Testis (tissue), 3 donors: Measurements from ENCODE around the gene UPK3A. TPM values are rescaled to one million over a fixed set of nuclear protein-coding genes. Genes with fewer than 3 reads are reported as not detected.
"Not testable (repeated sequence)": the region's sequence is repeated elsewhere in the genome, so short reads cannot be mapped to it uniquely, and the experiment has no call there.

ENCODE experiments used
- DNase-seq: peaks from one replicate; pipeline ENCODE4 v3.0.0-alpha.2; 2019
- H3K27ac ChIP-seq, 2 donors: fragments of 200-600 bp; sonication (generic); one replicate each; pipeline ENCODE4 v1.5.1; 2019
- H3K27me3 ChIP-seq: fragments of 200-600 bp; sonication (generic); one replicate; pipeline ENCODE4 v1.5.1; 2019
- H3K36me3 ChIP-seq: fragments of 200-600 bp; sonication (generic); one replicate; pipeline ENCODE4 v1.5.1; 2017; ENCODE audit warnings: low read depth; ENCODE audit errors: missing control alignments
- H3K4me1 ChIP-seq: fragments of 200-600 bp; sonication (generic); one replicate; pipeline ENCODE4 v1.5.1; 2019
- H3K4me3 ChIP-seq, 2 donors: fragments of 200-600 bp; sonication (generic); one replicate each; pipeline ENCODE4 v1.5.1; 2017 to 2019
- H3K9me3 ChIP-seq: fragments of 200-600 bp; sonication (generic); one replicate; pipeline ENCODE4 v1.5.1; 2017
- CTCF ChIP-seq, 3 experiments: fragments of 450-650 bp in 2 of 3; fragments of 200-600 bp in 1 of 3; sonication (generic) in 1 of 3; IDR thresholded peaks; one replicate each; pipeline ENCODE4 v1.5.1; 2016 to 2019; ENCODE audit warnings: antibody characterized with exemption in 3 of 3, mild to moderate bottlenecking in 2 of 3, moderate library complexity in 1 of 3
- POLR2A ChIP-seq: fragments of 450-650 bp; IDR thresholded peaks from one replicate; pipeline ENCODE4 v1.6.1; 2017; ENCODE audit warnings: antibody characterized with exemption, mild to moderate bottlenecking, moderate library complexity
- WGBS, 2 donors: methylation state at CpG; one replicate each; pipeline ENCODE4 v1.1.5; 2018; 5-methylcytosine and 5-hydroxymethylcytosine counted together
- intact Hi-C: fragments of 100-400 bp; cut with DNase I; formaldehyde crosslinking; loops from one replicate; pipeline ENCODE4 v1.15.1; 2023; ENCODE audit warnings: low total_unique reads
- polyA plus RNA-seq: library from polyadenylated mRNA; stranded (reverse); fragments of 350-450 nt; fragmentation: Illumina TruSeq; extraction: RNeasy Lipid Tissue Mini Kit (QIAGEN cat#74804); gene quantifications from one replicate; pipeline ENCODE4 v1.2.3, GENCODE V29; 2014; ENCODE audit warnings: low read depth, low replicate concordance; ENCODE audit not compliant: insufficient read depth
- total RNA-seq, 2 donors: library from RNA; depleted of rRNA; stranded (reverse); fragments of >200 nt; gene quantifications; one replicate each; pipeline ENCODE4 v1.2.3, GENCODE V29; 2016

Gene UPK3A
- total and polyA plus RNA-seq, 3 donors from 2014 or later: not detected

DNA sequence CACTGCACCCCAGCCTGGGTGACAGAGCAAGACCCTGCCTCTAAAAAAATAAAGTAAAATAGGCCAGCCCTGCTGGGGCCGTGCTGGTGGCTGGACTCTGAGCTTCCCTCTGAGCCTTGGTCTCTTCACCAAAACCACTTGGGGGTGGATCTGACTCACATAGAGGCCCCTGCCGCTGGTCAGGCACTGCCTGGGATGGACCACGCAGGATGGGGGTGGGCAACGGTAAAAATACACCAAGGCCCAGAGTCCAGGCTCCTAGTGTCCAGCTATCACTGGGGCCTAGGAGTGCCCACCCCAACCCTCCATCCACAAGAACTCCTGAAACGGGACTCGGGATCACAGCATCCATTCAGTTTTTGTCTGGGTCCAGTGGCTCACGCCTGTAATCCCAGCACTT lies 12.3 kb upstream of the UPK3A start:
- peaks cover 14% of the 10 kb centered on the region for H3K4me1 ChIP-seq
- no peaks in the 10 kb centered on the region for H3K27me3 ChIP-seq
- peak overlapping the region in 1 of 2 donors; percentile 73 for H3K27ac ChIP-seq
- 86 to 91% methylated on average over 7 of the region's 7 CpGs for WGBS, 2 donors
- DNase-seq: no peak
- no peak overlapping the region for H3K4me3 ChIP-seq
- no peak for TF ChIP-seq CTCF (IDR thresholded peaks at IDR 0.05)
- no peak for TF ChIP-seq POLR2A
- H3K9me3 ChIP-seq: no peaks in the 10 kb centered on the region
- H3K36me3 ChIP-seq: no peaks in the 10 kb centered on the region
- intact Hi-C loops: loop anchor here (10.0 kb wide), 1 partner anchor 272 kb away; no protein-coding TSS in a partner anchor

DNA sequence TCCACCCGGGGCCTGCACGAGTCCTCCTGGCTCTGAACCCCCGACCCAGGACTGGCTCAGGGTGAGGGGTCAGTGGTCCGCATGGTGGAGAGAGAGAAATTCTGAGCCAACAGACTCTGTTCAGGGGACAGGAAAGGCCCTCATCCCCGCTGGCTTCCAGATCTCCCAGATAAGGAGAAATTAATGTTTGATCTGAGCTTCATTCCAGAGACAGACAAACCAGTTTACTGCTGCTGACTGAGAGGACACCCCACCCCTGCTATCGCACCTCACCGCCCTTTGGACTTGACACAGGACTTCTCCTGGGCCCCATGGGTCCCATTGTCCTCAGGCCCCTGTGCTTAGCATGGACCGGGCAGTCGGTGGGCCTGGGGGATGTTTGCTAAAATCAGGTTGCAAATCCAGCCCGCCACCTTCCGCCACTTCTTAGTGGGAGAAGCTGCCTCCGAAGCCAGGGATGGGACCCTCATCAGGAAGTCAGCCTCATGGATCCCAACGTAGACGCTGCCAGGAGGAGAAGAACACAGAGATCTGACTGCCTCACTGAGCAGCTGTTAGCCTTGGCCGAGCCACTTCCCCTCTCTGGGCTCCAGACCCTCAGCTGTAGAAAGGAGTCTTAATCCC lies 11.2 kb upstream of the UPK3A start:
- no peaks in the 10 kb centered on the region for H3K36me3 ChIP-seq
- no peaks in the 10 kb centered on the region for H3K9me3 ChIP-seq
- 60 to 77% methylated on average over 14 to 15 of the region's 15 CpGs for WGBS, 2 donors
- no peaks in the 10 kb centered on the region for H3K27me3 ChIP-seq
- peak overlapping the region in 1 of 2 donors; percentile 50 for H3K27ac ChIP-seq
- TF ChIP-seq CTCF (IDR thresholded peaks at IDR 0.05): no peak
- TF ChIP-seq POLR2A: no peak
- DNase-seq: no peak
- intact Hi-C loops: loop anchor here (10.0 kb wide), 1 partner anchor 271 kb away; no protein-coding TSS in a partner anchor
- H3K4me3 ChIP-seq: no peak overlapping the region
- H3K4me1 ChIP-seq: peaks cover 11% of the 10 kb centered on the region

GRCh38 chr22:45276507-45277105 lies 8.1 kb upstream of the UPK3A start:
- H3K4me3 ChIP-seq: no peak overlapping the region
- peaks cover 6% of the 10 kb centered on the region for H3K4me1 ChIP-seq
- no peaks in the 10 kb centered on the region for H3K27me3 ChIP-seq
- H3K27ac ChIP-seq: no peak overlapping the region
- intact Hi-C loops: loop anchor here (10.0 kb wide), 1 partner anchor 268 kb away; no protein-coding TSS in a partner anchor
- 87 to 89% methylated on average over 12 of the region's 12 CpGs for WGBS, 2 donors
- no peak for DNase-seq
- no peak for TF ChIP-seq POLR2A
- TF ChIP-seq CTCF (IDR thresholded peaks at IDR 0.05): no peak
- no peaks in the 10 kb centered on the region for H3K9me3 ChIP-seq
- no peaks in the 10 kb centered on the region for H3K36me3 ChIP-seq

GRCh38 chr22:45277720-45278119 lies 7.0 kb upstream of the UPK3A start:
- H3K4me1 ChIP-seq, H3K9me3 ChIP-seq, H3K27ac ChIP-seq, H3K27me3 ChIP-seq, DNase-seq, H3K36me3 ChIP-seq, H3K4me3 ChIP-seq: not testable (repeated sequence)
- intact Hi-C loops: loop anchor here (10.0 kb wide), 1 partner anchor 267 kb away; no protein-coding TSS in a partner anchor
- WGBS, 2 donors: 83 to 84% methylated on average over 7 of the region's 7 CpGs

GRCh38 chr22:45278125-45278524 lies 6.6 kb upstream of the UPK3A start:
- no peak overlapping the region for H3K27ac ChIP-seq
- WGBS, 2 donors: 84 to 87% methylated on average over 9 of the region's 9 CpGs
- intact Hi-C loops: loop anchor here (10.0 kb wide), 1 partner anchor 267 kb away; no protein-coding TSS in a partner anchor
- TF ChIP-seq POLR2A: no peak
- no peak for TF ChIP-seq CTCF (IDR thresholded peaks at IDR 0.05)
- no peaks in the 10 kb centered on the region for H3K4me1 ChIP-seq
- H3K27me3 ChIP-seq: no peaks in the 10 kb centered on the region
- no peaks in the 10 kb centered on the region for H3K36me3 ChIP-seq
- H3K4me3 ChIP-seq: no peak overlapping the region
- DNase-seq: no peak
- H3K9me3 ChIP-seq: no peaks in the 10 kb centered on the region
